ENCODE measurements around the gene IL2RA. TPM values are rescaled to one million over a fixed set of nuclear protein-coding genes. Genes with fewer than 3 reads are reported as not detected.
"Not testable (repeated sequence)": the region's sequence is repeated elsewhere in the genome, so short reads cannot be mapped to it uniquely, and the experiment has no call there.

The IL2RA gene
- polyA plus RNA-seq, 4 donors: 0.07 TPM; not detected in 3

DNA sequence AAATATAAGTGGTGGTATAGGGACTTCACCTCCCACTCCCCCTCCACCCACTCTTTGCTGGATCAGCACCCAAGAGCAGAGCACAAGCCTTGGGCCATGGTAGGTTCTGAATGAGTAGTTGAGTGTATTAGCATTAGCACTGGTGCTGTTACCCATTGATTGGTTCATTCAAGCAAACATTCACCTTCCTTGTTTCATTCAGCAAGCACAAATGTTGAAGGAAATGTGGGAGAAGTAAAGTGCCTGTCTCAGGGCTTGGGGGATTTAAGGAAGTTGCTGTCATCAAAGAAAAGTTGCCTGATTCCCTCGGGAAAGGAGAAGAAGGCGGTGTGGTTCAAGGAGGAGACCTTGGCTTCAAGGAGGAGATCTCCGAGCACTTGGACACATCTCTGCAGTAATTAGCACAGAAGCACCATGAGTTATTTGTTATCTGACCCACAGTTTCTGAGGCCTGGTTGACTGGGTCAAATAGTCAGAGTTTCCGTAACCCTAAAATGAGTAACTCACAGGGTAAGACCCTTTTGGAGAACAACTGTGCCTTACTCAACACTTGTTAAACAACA is 17.3 kb downstream of the IL2RA start:
- no peak for DNase-seq (ENCODE audit: low read depth in 4 of 4, low spot score in 3 of 4)

DNA sequence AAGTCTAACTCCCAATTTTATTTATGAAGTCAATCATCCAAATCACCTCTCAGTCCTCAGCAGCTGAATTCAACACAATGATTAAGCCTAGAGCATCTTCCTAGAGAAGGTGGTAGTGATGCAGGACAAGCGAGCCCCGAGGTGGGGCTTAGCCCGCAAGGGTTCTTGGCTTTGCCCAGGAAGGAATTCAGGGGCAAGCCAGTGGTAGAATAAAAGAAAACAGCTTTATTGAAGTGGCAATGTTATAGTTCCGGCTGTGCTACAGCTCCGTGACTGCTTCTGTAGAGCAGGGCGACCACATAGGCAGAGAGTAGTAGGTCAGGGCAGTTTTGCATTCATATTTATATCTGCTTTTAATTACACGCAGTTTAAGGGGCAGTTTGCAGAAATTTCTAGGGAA is 18.1 kb downstream of the IL2RA start:
- no peak for DNase-seq (ENCODE audit: low read depth in 4 of 4, low spot score in 3 of 4)

GRCh38 chr10:6043377-6043776 is 18.8 kb downstream of the IL2RA start:
- DNase-seq (ENCODE audit: low read depth in 4 of 4, low spot score in 3 of 4): not testable (repeated sequence)

- no peak for DNase-seq (ENCODE audit: low read depth in 4 of 4, low spot score in 3 of 4)
Measured at GRCh38 chr10:6040205-6040604, 22.0 kb downstream of the IL2RA start.

- DNase-seq (ENCODE audit: low read depth in 4 of 4, low spot score in 3 of 4): no peak
Measured at GRCh38 chr10:6039711-6040110, 22.5 kb downstream of the IL2RA start.

- no peak for DNase-seq (ENCODE audit: low read depth in 4 of 4, low spot score in 3 of 4)
Measured at GRCh38 chr10:6038071-6038631, 24.0 kb downstream of the IL2RA start.

GRCh38 chr10:6037422-6037821 is 24.7 kb downstream of the IL2RA start:
- no peak for DNase-seq (ENCODE audit: low read depth in 4 of 4, low spot score in 3 of 4)

DNA sequence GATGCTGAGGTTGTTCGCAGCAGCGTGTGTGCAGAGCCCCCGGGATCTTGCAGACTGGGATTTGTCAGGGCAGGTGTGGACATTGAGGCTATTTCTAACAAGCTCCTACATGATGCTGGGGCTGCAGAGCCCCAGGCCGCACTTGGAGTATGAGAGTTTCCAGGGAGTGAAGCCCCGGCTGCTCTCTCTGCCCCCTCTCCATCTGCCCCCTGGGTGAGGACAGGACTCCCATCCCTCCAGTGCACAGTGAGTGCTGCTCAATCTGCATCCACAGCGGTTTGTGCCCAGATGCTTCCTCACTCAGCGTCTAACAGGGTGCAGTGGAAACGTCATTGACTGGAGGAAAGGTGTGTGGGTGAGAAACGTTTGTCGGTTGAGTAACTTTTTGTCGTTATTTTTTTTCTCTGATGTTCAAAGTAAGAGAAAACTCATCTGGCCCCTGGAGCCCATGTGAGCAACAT is 25.3 kb downstream of the IL2RA start:
- no peak for DNase-seq (ENCODE audit: low read depth in 4 of 4, low spot score in 3 of 4)

GRCh38 chr10:6035931-6036575 is 26.1 kb downstream of the IL2RA start:
- DNase-seq (ENCODE audit: low read depth in 4 of 4, low spot score in 3 of 4): no peak

GRCh38 chr10:6035101-6035834 is 26.9 kb downstream of the IL2RA start:
- DNase-seq (ENCODE audit: low read depth in 4 of 4, low spot score in 3 of 4): no peak

DNA sequence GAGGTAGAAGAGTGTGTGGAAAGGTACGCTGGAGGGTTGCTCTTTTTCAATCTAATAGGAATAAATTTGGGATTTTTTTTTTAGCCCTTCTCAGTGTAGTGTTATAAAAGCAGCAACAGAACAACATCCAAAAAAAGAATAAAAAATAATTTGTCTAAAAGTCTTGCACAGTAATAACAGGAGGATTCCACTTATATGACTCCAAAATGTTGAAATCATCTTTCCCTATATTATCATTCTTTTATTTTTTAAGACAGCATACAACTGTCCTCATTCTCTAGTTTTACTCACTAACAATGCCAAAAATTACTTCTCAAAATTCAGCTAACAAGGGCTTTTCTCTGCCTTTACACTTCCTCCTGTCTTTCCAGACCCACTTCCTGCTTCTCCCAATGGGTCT is 27.8 kb downstream of the IL2RA start:
- no peak for DNase-seq (ENCODE audit: low read depth in 4 of 4, low spot score in 3 of 4)

DNA sequence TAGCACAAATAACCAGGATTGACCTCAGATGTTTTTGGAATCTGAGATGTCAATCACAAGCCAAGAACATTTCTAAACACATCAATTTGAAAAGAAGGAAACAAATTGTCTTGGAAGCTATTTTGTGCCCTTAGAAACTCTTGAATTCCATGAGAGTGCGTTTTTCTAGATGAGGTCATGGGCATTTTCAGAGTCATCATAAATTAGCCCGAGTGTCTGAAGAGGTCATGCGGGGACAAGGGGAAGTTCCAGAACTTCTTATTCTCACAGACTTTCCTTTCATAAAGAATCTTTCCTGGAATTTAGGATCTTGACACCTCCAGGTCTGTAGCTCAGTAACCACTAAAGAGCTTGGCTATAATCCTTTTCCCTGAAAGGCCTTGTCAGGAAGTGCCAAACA is 28.2 kb downstream of the IL2RA start:
- DNase-seq (ENCODE audit: low read depth in 4 of 4, low spot score in 3 of 4): no peak

- DNase-seq (ENCODE audit: low read depth in 4 of 4, low spot score in 3 of 4): no peak
Measured at GRCh38 chr10:6030940-6031339, 31.2 kb downstream of the IL2RA start.

DNA sequence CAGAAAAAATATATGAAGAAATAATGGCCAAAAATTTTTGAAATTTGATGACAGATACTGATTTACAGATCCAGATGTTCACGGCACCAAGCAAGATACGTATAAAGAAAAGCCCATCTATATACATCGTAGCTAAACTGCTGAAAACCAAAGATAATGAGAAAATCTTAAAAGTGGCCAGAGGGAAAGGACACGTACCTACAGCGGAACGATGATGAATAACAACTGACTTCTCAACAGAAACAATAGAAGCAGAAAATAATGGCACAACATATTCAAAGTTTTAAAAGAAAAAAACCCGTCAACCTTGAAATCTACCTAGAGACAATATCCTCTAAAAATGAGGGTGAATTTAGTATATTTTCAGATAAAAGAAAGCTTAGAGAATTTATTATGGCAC is 31.9 kb downstream of the IL2RA start:
- no peak for DNase-seq (ENCODE audit: low read depth in 4 of 4, low spot score in 3 of 4)

- DNase-seq (ENCODE audit: low read depth in 4 of 4, low spot score in 3 of 4): no peak
Measured at GRCh38 chr10:6027929-6028328, 34.2 kb downstream of the IL2RA start.

GRCh38 chr10:6025683-6026255 is 36.4 kb downstream of the IL2RA start:
- DNase-seq (ENCODE audit: low read depth in 4 of 4, low spot score in 3 of 4): no peak

DNA sequence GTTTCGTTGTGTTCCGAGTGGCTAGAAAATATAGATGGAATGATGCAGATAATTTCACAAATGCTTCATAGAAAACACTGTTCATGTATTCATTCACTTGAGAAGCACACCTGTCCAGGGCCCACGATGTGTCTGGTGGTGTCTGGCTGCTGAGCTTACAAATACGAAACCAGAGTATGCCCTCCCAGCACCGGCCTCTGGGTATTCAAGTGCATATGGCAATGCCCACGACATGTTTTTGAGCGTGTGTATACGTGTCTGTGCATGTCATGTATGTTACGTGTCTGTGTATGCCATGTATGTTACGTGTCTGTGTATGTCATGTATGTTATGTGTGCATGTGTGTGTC is 37.9 kb downstream of the IL2RA start:
- no peak for DNase-seq (ENCODE audit: low read depth in 4 of 4, low spot score in 3 of 4)

- no peak for DNase-seq (ENCODE audit: low read depth in 4 of 4, low spot score in 3 of 4)
Measured at GRCh38 chr10:6023661-6024333, 38.4 kb downstream of the IL2RA start.

GRCh38 chr10:6022660-6023059 is 39.5 kb downstream of the IL2RA start:
- no peak for DNase-seq (ENCODE audit: low read depth in 4 of 4, low spot score in 3 of 4)

DNA sequence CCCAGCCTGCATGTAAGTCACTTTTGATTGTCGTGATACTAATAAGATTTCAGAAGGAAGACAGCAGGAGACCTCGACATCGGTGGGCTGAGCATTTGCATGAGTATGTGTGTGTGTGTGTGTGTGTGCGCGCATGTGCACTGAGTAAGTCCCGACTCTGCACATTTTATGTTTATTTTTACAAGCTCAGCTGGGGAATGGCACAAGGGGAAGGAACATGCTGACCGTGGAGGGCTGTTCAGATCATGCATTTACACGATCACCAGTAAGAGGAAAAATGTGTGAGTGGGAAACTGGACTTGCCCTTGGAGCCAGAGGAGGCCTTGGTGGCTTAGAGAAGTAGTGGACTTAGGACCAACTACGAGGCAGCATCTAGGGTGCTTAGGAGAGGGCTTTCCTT is 41.3 kb downstream of the IL2RA start:
- DNase-seq (ENCODE audit: low read depth in 4 of 4, low spot score in 3 of 4): no peak

GRCh38 chr10:6019796-6020195 is 42.4 kb downstream of the IL2RA start:
- no peak for DNase-seq (ENCODE audit: low read depth in 4 of 4, low spot score in 3 of 4)
